NCI-H1092 (cell line): ENCODE results near the gene CYP2D6.
"Not testable (repeated sequence)": the region's sequence is repeated elsewhere in the genome, so short reads cannot be mapped to it uniquely, and the experiment has no call there.

Experiments used
- DNase-seq: peaks from one replicate; lab custom pipeline; 2025; lab: John Stamatoyannopoulos, UW

CYP2D6 gene

DNA sequence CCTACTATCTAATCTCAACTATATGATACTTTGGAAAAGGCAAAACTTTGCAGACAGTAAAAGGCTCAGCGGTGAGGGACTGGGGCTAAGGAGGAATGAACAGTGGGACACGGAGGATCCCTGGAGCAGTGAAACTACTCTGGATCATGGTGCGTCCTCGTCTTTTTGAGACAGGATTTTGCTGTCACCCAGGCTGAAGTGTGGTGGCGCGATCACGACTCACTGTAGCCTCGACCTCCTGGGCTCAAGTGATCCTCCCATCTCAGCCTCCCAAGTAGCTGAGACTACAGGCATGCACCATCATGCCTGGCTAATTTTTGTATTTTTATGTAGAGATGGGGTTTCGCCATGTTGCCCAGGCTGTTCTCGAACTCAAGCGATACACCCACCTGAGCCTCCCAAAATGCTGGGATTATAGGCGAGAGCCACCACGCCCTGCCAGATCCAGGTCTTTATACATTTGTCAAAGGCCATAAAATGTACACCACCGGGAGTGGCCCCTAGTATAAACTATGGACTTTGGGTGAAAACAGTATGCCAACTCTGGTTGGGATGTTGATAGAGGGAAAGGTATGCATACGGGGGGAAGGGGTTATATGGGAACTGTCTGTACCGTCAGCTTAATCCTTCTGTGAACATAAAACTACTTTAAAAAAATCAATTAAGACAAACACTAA, 28.0 kb upstream of the CYP2D6 start:
- DNase-seq = no peak

DNA sequence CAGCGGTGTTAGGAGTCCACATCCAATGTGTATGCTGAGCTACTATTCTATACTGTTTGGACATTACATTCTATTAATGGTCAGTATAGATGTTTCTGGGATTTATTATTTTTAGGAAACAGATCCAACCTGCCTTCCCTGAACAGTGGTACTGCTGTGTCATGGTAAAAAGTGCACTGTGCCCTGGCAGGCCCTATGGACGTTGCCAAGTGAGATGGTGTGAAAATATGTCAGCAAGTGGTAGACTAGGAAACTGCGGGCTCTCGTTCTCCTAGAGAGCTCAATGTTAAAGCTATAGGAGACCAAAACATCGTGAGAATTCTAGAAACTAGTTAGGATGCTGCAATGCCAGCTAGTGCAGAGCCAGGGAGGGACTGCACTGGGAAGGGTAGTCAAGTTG, 26.0 kb upstream of the CYP2D6 start:
- no peak for DNase-seq

DNA sequence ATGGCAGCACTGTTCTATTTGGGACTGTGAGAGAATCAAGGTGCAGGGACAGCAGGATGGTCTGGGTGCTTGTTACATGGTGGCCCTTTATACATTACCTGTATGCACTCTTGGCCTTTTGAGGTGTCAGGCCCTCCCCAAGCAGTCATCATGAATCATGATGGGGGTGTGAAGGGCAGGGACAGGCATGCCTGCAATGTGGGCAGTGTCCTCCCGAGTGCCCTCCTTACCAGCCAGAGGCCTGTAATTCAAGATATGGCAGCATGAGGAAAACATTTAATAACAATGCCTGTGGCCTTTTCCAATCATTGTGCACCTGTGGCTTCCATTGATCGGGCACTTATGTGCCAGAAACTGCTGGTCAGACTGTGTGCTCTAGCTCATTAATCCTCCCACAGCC, 25.5 kb upstream of the CYP2D6 start:
- no peak for DNase-seq

DNA sequence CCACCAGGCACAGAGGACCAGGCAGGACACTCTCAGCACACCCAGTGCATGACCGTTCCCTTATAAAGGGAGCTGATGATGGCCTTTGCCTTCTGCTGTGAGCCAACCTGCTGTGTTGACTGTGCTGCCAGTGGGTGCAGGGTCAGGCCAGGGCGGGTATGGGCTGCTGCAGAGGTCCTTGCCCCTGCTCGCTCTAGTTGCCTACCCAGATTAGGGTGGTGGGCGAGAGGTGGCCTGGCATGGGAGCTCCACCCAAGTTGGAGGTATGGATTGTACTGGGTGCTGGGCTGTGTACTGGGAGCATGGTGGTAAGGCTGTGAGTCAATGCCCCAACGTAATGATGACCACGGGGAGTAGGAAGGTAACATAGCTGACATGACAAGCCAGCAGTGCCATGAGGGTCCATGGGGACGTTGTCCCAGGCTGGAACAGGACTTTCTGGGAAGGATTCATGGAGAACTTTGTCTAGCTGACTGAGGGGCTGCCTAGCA, 24.5 kb upstream of the CYP2D6 start:
- no peak for DNase-seq

DNA sequence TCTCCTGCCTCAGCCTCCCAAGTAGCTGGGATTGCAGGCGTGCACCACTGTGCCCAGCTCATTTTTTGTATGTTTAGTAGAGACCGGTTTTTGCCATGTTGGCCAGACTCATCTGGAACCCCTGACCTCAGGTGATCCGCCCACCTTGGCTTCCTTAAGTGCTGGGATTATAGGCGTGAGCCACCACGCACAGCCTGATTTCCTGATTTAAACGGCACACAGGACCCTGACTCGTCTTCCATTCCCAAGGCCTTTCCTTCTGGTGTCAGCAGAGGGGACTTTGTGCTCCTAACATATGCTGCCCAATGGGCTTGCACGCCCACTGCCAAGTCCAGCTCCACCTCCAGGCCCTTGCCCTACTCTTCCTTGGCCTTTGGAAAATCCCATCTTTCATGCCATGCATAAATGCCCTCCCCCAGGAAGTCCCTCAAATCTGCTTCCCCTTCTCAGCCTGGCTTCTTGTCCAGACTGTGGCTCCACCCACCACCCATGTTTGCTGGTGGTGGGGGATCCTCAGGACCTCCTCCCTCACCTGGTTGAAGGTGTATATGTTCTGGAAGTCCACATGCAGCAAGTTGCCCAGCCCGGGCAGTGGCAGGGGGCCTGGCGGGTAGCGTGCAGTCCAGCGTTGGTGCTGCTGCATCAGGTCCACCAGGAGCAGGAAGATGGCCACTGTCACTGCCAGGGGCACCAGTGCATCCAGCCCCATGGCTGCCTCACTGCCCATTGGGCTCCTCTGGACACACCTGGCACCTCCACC, 23.9 kb upstream of the CYP2D6 start:
- DNase-seq = no peak

DNA sequence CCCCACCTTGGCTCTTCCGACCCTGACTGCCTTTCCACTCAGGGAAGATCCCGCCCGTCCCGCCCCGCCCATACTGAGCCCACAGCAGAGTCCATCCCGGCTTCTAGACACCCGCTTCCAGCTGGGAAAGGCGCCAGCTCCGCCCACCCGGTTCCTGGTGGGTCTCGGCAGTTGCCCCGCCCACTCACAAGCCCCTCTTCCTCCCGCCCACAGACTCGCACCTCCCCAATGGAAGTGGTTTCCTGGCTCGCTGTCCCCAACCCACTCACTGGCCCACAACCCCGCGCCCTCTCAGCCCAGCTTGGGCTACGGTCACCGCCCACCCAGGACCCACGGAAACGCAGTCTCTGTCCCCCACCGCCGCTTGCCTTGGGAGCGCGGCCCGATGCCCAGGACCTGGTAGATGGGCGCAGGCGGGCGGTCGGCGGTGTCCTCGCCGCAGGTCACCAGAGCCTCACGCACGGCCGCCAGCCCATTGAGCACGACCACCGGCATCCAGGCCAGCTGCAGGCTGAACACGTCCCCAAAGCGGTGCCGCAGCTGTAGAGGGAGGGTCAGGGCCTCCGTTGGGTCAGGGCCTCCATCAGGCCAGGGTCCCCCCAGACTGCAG, 22.2 kb upstream of the CYP2D6 start:
- no peak for DNase-seq

DNA sequence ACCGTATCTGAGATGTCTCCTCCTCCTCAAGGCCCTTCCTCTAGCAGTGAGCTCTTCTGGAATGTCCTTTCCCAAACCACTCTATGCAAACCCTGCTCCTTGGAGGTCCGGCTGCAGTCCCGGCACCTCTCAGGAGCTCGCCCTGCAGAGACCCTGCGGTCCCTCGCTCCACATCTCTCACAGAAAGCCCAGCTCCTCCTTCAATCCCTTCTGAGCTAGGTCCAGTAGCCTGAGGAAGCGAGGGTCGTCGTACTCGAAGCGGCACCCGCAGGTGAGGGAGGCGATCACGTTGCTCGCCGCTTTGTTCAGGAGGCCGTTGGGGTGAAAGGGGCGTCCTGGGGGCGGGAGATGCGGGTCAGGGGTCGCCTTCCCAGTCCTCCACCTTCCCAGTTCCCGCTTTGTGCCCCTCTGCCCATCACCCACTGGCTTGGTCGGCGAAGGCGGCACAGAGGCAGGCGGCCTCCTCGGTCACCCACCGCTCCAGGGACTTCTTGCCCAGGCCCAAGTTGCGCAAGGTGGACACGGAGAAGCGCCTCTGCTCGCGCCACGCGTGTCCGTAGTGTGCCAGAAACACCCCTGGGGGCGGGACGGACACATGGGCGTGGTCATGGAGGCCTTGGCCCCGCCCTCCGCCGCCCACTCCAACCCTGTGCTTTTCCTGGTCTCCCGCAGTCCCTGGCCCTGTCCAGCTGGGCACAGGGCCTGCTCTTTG, 21.5 kb upstream of the CYP2D6 start:
- DNase-seq = no peak

DNA sequence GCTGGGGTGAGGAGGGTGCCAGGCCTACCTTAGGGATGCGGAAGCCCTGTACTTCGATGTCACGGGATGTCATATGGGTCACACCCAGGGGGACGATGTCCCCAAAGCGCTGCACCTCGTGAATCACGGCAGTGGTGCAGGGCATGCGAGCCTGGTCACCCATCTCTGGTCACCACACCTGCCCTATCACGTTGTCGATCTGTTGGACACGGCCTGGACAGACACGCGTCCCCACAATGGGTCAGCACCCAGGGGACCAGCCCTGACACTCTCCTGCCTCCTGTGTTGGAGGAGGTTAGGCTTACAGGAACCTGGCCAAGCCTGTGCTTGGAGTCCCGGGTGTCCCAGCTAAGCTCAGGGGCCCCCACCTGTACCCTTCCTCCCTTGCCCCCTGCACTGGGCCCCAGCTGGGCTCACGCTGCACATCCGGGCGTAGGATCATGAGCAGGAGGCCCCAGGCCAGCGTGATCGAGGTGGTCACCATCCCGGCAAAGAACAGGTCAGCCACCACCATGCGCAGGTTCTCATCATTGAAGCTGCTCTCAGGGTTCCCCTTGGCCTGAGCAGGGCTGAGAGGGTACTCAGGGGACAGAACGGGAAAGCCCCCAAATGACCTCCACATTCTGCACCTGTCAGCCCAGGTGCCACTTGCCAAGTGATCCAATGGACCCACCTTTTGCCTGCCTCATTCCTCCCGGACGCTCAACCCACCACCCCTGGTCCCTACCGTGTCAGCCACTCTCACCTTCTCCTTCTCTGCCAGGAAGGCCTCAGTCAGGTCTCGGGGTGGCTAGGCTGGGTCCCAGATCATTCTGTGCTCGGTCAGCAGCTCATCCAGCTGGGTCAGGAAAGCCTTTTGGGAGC, 20.3 kb upstream of the CYP2D6 start:
- DNase-seq = no peak

DNA sequence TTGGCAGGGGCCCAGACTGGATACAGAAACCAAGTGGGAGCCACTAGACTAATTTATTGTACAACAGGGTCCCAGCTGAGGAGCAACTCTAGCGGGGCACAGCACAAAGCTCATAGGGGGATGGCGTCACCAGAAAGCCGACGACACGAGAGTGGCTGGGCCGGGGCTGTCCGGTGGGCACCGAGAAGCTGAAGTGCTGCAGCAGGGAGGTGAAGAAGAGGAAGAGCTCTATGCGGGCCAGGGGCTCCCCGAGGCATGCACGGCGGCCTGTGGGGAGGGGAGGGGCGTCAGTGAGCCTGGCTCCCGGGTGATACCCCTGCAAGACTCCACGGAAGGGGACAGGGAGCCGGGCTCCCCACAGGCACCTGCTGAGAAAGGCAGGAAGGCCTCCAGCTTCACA, 19.2 kb upstream of the CYP2D6 start:
- DNase-seq = not testable (repeated sequence)

DNA sequence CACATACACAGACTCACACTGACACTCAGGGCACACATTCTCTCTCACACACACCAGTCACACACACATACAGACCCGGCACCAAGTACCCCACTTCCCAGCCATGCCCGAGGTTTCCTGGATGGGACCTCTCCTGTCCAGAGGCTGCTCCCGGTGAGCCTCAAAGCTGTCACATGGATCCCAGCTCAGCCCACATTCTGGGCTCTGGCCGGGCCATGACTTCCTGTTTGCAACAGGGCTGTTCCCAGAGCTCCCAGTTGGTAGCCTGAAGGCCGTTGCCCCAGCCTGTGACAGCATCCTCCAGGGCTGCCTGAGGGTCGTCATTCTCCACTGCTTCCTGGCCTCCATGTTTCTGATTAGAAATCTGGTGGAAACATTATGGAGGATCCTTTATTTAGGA, 14.6 kb upstream of the CYP2D6 start:
- DNase-seq = no peak

DNA sequence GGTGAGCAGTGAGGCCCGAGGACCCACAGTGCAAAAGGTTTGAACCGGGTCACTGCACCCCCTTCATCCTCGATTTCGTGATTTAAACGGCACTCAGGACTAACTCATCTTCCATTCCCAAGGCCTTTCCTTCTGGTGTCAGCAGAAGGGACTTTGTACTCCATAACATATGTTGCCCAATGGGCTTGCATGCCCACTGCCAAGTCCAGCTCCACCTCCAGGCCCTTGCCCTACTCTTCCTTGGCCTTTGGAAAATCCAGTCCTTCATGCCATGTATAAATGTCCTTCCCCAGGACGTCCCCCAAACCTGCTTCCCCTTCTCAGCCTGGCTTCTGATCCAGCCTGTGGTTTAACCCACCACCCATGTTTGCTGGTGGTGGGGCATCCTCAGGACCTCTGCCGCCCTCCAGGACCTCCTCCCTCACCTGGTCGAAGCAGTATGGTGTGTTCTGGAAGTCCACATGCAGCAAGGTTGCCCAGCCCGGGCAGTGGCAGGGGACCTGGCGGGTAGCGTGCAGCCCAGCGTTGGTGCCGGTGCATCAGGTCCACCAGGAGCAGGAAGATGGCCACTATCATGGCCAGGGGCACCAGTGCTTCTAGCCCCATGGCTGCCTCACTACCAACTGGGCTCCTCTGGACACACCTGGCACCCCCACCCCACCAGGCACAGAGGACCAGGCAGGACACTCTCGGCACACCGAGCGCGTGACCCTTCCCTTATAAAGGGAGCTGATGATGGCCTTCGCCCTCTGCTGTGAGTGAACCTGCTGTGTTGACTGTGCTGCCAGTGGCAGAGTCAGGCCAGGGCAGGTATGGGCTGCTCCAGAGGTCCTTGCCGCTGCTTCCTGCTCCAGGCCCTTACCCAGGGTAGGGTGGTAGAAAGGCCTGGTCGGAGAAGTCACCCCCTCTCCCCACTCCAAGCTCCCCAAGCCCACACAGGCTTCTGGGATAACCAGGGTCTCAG, 13.5 kb upstream of the CYP2D6 start:
- DNase-seq = not testable (repeated sequence)

DNA sequence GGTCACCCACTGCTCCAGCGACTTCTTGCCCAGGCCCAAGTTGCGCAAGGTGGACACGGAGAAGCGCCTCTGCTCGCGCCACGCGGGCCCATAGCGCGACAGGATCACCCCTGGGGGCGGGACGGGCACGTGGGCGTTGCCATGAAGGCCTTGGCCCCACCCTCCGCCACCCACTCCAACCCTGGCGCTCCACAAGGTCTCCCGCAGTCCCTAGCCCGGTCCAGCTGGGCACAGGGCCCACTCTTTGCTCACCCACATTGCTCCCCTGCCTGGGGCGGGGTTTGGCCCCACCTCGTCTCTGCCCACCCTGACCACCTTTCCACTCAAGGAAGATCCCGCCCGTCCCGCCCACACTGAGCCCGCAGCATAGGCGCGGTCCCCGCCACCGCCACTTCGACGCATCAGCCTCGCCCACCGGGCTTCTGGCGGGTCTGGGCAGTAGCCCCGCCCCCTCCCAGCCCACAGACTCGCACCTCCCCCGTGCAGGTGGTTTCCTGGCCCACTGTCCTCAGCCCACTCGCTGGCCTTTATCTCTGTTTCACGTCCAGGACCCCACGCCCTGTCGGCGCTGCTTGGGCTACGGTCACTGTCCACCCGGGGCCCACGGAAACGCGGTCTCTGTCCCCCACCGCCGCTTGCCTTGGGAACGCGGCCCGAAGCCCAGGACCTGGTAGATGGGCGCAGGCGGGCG, 12.3 kb upstream of the CYP2D6 start:
- no peak for DNase-seq

DNA sequence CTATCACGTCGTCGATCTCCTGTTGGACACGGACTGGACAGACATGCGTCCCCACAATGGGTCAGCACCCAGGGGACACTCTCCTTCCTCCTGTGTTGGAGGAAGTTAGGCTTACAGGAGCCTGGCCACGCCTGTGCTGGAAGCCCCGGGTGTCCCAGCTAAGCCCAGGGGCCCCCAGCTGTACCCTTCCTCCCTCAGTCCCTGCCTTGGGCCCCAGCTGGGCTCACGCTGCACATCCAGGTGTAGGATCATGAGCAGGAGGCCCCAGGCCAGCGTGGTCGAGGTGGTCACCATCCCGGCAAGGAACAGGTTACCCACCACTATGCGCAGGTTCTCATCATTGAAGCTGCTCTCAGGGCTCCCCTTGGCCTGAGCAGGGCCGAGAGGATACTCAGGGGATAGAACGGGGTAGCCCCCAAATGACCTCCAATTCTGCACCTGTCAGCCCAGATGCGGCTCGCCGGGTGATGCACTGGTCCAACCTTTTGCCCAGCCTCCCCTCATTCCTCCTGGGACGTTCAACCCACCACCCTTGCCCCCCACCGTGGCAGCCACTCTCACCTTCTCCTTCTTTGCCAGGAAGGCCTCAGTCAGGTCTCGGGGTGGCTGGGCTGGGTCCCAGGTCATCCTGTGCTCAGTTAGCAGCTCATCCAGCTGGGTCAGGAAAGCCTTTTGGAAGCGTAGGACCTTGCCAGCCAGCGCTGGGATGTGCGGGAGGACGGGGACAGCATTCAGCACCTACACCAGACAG, 10.9 kb upstream of the CYP2D6 start:
- not testable (repeated sequence) for DNase-seq

DNA sequence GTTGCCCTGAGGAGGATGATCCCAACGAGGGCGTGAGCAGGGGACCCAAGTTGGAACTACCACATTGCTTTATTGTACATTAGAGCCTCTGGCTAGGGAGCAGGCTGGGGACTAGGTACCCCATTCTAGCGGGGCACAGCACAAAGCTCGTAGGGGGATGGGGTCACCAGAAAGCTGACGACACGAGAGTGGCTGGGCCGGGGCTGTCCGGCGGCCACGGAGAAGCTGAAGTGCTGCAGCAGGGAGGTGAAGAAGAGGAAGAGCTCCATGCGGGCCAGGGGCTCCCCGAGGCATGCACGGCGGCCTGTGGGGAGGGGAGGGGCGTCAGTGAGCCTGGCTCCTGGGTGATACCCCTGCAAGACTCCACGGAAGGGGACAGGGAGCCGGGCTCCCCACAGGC, 9.5 kb upstream of the CYP2D6 start:
- not testable (repeated sequence) for DNase-seq

DNA sequence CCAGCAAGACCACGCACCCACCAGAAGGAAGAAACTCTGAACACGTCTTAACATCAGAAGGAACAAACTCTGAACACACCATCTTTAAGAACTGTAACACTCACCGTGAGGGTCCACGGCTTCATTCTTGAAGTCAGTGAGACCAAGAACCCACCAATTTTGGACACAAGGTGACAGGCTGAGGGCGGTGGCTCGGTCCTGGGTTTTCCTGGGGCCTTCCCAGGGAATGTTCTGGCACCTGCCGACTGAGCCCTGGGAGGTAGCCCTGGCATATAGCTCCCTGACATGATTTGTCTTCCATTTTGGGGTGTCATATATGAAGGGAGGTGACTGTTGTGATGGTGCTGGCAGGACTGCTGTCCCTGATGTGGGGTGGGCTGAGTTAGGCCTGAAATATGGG, 8.9 kb upstream of the CYP2D6 start:
- not testable (repeated sequence) for DNase-seq

DNA sequence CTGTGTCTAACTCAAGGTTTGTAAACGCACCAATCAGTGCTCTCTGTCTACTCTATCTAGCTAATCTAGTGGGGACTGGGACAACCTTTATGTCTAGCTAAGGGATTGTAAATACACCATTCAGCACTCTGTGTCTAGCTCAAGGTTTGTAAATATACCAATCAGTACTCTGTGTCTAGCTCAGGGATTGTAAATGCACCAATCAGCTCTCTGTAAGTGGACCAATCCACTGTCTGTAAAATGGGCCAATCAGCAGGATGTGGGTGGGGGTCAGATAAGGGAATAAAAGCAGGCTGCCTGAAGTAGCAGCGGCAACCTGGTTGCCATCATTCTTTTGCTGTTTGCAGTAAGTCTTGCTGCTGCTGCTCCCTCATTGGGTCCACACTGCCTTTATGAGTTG, 8.4 kb upstream of the CYP2D6 start:
- no peak for DNase-seq

DNA sequence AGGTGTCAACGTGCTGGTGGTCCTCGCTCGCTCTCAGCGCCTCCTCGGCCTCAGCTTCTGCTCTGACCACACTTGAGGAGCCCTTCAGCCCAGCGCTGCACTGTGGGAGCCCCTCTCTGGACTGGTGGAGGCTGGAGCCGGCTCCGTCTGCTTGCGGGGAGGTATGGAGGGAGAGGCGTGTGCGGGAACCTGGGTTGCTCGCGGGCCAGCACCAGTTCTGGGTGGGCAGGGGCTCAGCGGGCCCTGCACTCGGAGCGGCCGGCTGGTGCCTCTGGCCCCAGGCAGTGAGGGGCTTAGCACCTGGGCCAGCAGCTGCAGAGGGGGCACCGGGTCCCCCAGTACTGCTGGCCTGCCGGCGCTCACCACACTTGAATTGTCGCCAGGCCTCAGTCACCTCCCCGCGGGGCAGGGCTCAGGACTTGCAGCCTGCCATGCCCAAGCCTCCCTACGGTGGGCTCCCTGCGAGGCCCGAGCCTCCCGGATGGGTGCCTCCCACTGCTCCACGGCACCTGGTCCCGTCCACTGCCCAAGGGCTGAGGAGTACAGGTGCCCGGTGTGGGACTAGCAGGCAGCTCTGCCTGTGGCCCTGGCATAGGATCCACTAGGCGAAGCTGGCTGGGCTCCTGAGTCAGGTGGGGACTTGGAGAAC, 7.6 kb upstream of the CYP2D6 start:
- no peak for DNase-seq

DNA sequence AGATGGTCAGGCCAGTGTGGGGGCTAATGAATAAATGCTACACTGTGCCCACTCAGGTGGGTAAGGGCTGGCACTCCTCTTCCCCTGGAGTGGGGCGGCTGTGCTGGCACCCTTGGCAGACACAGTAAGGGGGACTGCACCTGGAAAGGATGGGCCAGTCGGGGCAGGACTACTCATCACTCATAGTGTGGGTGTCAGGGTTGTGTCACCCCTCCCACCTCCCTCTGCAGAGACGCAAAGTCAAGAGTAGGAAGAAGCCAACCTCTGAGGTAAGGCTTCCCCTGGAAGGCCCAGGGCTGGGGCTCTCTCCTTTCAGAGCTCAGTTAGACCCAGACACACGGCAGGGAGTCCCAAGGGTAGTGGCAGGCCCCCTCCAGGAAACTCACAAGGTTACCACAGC, 5.1 kb upstream of the CYP2D6 start:
- not testable (repeated sequence) for DNase-seq
